GM12878 (cell line): ENCODE data around the gene CLPX. TPM values are rescaled to one million over a fixed set of nuclear protein-coding genes. Genes with fewer than 3 reads are reported as not detected.
A peak's percentile ranks its signal among the peaks of the same experiment; 100 is the strongest.

Experiments
- CREB1 ChIP-seq: IDR thresholded peaks from 2 replicates; pipeline ENCODE4 v1.6.1; 2012; ENCODE audit warnings: low read depth, mild to moderate bottlenecking, inconsistent platforms
- IKZF1 ChIP-seq: fragments of 450-650 bp; conservative IDR thresholded peaks from 2 replicates; pipeline ENCODE4 v1.6.1; 2017; ENCODE audit warnings: antibody characterized with exemption, mild to moderate bottlenecking
- POLR2A ChIP-seq: IDR thresholded peaks from 2 replicates; pipeline ENCODE4 v1.6.1; 2011; ENCODE audit warnings: low read depth, mild to moderate bottlenecking, low read length
- SRF ChIP-seq, 2 experiments: IDR thresholded peaks; 2 replicates each; pipeline ENCODE4 v1.6.1; 2011; ENCODE audit warnings: low read depth in 2 of 2, low read length in 2 of 2, mild to moderate bottlenecking in 1 of 2, moderate library complexity in 1 of 2
- YY1 ChIP-seq: IDR thresholded peaks from 2 replicates; pipeline ENCODE4 v1.6.1; 2011; ENCODE audit warnings: low read depth, mild to moderate bottlenecking, low read length
- ZBED1 ChIP-seq: IDR thresholded peaks from 2 replicates; pipeline ENCODE4 v1.6.1; 2016; ENCODE audit warnings: borderline replicate concordance
- polyA plus RNA-seq, 11 experiments: library from polyadenylated mRNA; depleted of rRNA in 4 of 11; unstranded in 6 of 11; stranded (reverse) in 5 of 11; fragments of >200 nt; fragmentation: Nextera tagmentation in 4 of 11; fragmentation: Illumina TruSeq in 1 of 11; extraction: Ambion mirVana in 4 of 11; extraction: Trizol in 1 of 11; gene quantifications; 1 replicate in 1 of 11; 2 replicates in 10 of 11; pipeline versions ENCODE4 v1.2.1 to v1.2.3, GENCODE V29; 2011 to 2016; ENCODE audit warnings: inconsistent platforms in 2 of 11, missing spikeins in 2 of 11, low read depth in 1 of 11
- total RNA-seq, 4 experiments: library from RNA; depleted of rRNA in 3 of 4; stranded (reverse); fragments of >200 nt in 3 of 4; fragmentation: Illumina TruSeq in 1 of 4; extraction: Trizol in 1 of 4; gene quantifications; 2 replicates each; pipeline versions ENCODE4 v1.2.1 to v1.2.3, GENCODE V29; 2013 to 2021
- TF ChIP-seq, protein P1 (sequence below): IDR thresholded peaks from 2 replicates; pipeline ENCODE4 v1.6.1; 2012; ENCODE audit warnings: improper control_type of control experiment, low read depth, low read length; ENCODE audit not compliant: insufficient replicate concordance
- TF ChIP-seq, protein P2 (sequence below): fragments of 450-650 bp; IDR thresholded peaks from 2 replicates; pipeline ENCODE4 v1.6.1; 2016; ENCODE audit warnings: mild to moderate bottlenecking
- TF ChIP-seq, protein P3 (sequence below): fragments of 450-650 bp; IDR thresholded peaks from 2 replicates; pipeline ENCODE4 v1.6.1; 2017; ENCODE audit warnings: mild to moderate bottlenecking, low read depth, inconsistent platforms; ENCODE audit not compliant: poor library complexity, severe bottlenecking

The CLPX gene
- total and polyA plus RNA-seq, 10 of the 15 experiments (the other 5 are each of a cell fraction or from before 2014, with no cell fraction given): 10.1 to 57.4 (median 31.3) TPM

DNA sequence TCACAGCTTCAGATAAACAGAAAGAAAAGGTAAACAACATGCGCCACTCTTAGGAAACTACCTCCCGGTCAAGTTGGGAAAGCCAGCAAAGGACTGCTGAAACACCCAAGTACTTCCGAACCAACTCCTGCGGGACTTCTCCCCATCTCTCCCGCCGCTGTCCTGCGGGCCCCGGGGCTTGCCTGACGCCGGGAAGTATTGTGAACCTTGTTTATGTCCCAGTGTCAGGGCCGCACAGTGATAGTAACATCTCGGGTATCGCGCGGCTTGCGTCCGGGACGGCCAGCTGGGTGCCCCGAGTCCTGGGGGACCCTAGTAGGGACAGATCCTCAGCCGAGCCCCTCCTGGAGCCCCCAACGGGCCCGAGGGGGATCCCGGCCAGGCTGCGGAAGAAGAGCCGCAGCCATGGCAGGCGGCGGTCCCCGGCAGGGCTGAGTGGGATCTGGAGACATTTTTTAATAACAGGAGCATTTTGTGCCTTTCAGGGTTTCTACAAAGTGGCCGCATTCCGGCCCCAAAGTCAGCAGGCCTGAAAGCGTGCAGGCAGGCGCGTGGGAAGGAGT is 756 bp downstream of the CLPX start (continued):
- TF ChIP-seq, protein P1, sequence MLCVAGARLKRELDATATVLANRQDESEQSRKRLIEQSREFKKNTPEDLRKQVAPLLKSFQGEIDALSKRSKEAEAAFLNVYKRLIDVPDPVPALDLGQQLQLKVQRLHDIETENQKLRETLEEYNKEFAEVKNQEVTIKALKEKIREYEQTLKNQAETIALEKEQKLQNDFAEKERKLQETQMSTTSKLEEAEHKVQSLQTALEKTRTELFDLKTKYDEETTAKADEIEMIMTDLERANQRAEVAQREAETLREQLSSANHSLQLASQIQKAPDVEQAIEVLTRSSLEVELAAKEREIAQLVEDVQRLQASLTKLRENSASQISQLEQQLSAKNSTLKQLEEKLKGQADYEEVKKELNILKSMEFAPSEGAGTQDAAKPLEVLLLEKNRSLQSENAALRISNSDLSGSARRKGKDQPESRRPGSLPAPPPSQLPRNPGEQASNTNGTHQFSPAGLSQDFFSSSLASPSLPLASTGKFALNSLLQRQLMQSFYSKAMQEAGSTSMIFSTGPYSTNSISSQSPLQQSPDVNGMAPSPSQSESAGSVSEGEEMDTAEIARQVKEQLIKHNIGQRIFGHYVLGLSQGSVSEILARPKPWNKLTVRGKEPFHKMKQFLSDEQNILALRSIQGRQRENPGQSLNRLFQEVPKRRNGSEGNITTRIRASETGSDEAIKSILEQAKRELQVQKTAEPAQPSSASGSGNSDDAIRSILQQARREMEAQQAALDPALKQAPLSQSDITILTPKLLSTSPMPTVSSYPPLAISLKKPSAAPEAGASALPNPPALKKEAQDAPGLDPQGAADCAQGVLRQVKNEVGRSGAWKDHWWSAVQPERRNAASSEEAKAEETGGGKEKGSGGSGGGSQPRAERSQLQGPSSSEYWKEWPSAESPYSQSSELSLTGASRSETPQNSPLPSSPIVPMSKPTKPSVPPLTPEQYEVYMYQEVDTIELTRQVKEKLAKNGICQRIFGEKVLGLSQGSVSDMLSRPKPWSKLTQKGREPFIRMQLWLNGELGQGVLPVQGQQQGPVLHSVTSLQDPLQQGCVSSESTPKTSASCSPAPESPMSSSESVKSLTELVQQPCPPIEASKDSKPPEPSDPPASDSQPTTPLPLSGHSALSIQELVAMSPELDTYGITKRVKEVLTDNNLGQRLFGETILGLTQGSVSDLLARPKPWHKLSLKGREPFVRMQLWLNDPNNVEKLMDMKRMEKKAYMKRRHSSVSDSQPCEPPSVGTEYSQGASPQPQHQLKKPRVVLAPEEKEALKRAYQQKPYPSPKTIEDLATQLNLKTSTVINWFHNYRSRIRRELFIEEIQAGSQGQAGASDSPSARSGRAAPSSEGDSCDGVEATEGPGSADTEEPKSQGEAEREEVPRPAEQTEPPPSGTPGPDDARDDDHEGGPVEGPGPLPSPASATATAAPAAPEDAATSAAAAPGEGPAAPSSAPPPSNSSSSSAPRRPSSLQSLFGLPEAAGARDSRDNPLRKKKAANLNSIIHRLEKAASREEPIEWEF: no peak
- TF ChIP-seq, protein P2, sequence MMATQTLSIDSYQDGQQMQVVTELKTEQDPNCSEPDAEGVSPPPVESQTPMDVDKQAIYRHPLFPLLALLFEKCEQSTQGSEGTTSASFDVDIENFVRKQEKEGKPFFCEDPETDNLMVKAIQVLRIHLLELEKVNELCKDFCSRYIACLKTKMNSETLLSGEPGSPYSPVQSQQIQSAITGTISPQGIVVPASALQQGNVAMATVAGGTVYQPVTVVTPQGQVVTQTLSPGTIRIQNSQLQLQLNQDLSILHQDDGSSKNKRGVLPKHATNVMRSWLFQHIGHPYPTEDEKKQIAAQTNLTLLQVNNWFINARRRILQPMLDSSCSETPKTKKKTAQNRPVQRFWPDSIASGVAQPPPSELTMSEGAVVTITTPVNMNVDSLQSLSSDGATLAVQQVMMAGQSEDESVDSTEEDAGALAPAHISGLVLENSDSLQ: no peak
- TF ChIP-seq CREB1 (no peak), ZBED1 (no peak), IKZF1 (peak; percentile 13; the same call in 1 of the 2 replicates), SRF (IDR thresholded peaks at IDR 0.05; ENCODE audit: low read depth in 2 of 2, low read length in 2 of 2) (no peak), POLR2A (peak; percentile 62), YY1 (peak; percentile 2; the same call in 1 of the 2 replicates)
- TF ChIP-seq, protein P3, sequence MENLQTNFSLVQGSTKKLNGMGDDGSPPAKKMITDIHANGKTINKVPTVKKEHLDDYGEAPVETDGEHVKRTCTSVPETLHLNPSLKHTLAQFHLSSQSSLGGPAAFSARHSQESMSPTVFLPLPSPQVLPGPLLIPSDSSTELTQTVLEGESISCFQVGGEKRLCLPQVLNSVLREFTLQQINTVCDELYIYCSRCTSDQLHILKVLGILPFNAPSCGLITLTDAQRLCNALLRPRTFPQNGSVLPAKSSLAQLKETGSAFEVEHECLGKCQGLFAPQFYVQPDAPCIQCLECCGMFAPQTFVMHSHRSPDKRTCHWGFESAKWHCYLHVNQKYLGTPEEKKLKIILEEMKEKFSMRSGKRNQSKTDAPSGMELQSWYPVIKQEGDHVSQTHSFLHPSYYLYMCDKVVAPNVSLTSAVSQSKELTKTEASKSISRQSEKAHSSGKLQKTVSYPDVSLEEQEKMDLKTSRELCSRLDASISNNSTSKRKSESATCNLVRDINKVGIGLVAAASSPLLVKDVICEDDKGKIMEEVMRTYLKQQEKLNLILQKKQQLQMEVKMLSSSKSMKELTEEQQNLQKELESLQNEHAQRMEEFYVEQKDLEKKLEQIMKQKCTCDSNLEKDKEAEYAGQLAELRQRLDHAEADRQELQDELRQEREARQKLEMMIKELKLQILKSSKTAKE: no peak
- TF ChIP-seq, all 136 proteins: peak for 14
